Umbilical cord (tissue), 2 donors: ENCODE results near the gene NPAS2. TPM values are rescaled to one million over a fixed set of nuclear protein-coding genes. Genes with fewer than 3 reads are reported as not detected.

Experiments
- DNase-seq: peaks from one replicate; pipeline ENCODE4 v3.0.0-alpha.2; 2015; ENCODE audit warnings: low spot score
- total RNA-seq: library from RNA; depleted of rRNA; stranded (reverse); fragments of >200 nt; gene quantifications from one replicate; pipeline ENCODE4 v1.2.3, GENCODE V29; 2014; ENCODE audit warnings: low replicate concordance; ENCODE audit not compliant: insufficient read depth

NPAS2 gene
- total RNA-seq, 1 donor from 2014 or later, result 124 TPM

GRCh38 chr2:100983684-100984310 is 163.9 kb downstream of the NPAS2 start:
- peak; percentile 88 for DNase-seq

GRCh38 chr2:100984892-100985307 is 165.0 kb downstream of the NPAS2 start:
- peak; percentile 73 for DNase-seq

GRCh38 chr2:100986157-100986556 is 166.2 kb downstream of the NPAS2 start:
- DNase-seq, result no peak

GRCh38 chr2:100987536-100987935 is 167.6 kb downstream of the NPAS2 start:
- DNase-seq, result no peak

- DNase-seq, result no peak
Measured at GRCh38 chr2:100987974-100988373, 168.0 kb downstream of the NPAS2 start.

- DNase-seq, result no peak
Measured at GRCh38 chr2:100988630-100989417, 168.9 kb downstream of the NPAS2 start.

- DNase-seq, result no peak
Measured at GRCh38 chr2:100989666-100990065, 169.7 kb downstream of the NPAS2 start.

GRCh38 chr2:100990166-100990565 is 170.2 kb downstream of the NPAS2 start:
- DNase-seq, result no peak

GRCh38 chr2:100990650-100991403 is 170.9 kb downstream of the NPAS2 start:
- DNase-seq, result no peak

- DNase-seq, result no peak
Measured at GRCh38 chr2:100991404-100991773, 171.4 kb downstream of the NPAS2 start.

- DNase-seq, result no peak
Measured at GRCh38 chr2:100992262-100992661, 172.3 kb downstream of the NPAS2 start.

- DNase-seq, result no peak
Measured at GRCh38 chr2:100993294-100993693, 173.4 kb downstream of the NPAS2 start.

GRCh38 chr2:100995309-100996075 is 175.6 kb downstream of the NPAS2 start:
- no peak for DNase-seq

GRCh38 chr2:100997509-100998234 is 177.7 kb downstream of the NPAS2 start:
- no peak for DNase-seq

GRCh38 chr2:100998235-100998573 is 178.3 kb downstream of the NPAS2 start:
- no peak for DNase-seq

GRCh38 chr2:100999995-101000394 is 180.1 kb downstream of the NPAS2 start:
- no peak for DNase-seq

- peak; percentile 99 for DNase-seq
Measured at GRCh38 chr2:101001691-101002561, 182.0 kb downstream of the NPAS2 start, which contains the start of gene RPL31. RPL31 (plus strand) TSS chr2:101002289; CDS start chr2:101002702, 413 bp downstream.

- DNase-seq, result no peak
Measured at GRCh38 chr2:101002562-101003277, 182.8 kb downstream of the NPAS2 start.

GRCh38 chr2:101003278-101003775 is 183.4 kb downstream of the NPAS2 start:
- no peak for DNase-seq
